Measurements from ENCODE around the gene GRIK4.

DNA sequence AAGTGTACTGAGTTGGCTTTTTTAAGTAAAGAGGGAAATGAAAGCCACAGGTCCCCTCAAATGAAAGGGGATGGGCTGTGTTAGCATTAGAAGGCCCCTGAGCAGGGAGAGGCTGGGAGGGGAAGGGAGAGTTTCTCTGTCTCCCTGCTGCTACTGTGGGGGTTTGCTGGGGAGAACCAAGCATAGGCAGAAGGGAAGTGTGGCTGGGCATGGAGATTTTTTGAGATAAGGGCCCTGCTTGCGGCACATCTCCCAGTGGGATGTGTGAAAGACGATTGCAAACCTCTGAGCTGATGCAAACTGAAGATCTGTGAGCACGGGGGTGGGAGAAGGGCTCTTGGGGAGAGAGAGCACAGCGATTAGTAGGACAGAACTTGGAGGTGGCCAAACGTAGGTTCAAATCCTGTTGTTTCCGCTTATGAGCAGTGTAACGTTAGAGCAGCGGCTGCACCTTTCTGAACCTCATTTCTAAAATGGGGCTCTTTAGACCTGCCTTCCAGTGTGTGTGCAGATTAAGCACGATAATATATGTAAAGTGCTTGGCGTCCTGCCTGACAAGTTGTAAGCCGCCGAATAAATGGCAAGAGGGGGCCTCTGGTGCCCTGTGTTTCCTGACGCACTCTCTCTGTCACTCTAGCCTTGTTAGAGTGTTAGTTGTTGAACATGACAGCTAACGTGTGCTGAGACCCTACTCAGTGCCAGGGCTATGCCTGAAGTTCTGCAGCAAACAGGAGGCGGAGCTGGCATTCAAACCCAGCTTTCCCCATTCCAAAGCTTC is 122.3 kb downstream of the GRIK4 start:
- TF ChIP-seq EZH2 (IDR thresholded peaks at IDR 0.05; ENCODE audit: insufficient read depth, low read length) (no peak), CTCF (IDR thresholded peaks at IDR 0.05; ENCODE audit: insufficient read depth, low read depth, low read length) (no peak)
